Heart right ventricle (tissue), 16 donors: ENCODE data around the gene NPTX1. TPM values are rescaled to one million over a fixed set of nuclear protein-coding genes. Genes with fewer than 3 reads are reported as not detected.

ENCODE experiments used
- ATAC-seq, 8 donors: fragments of 200-7000 bp; cut with Tn5 transposase; one replicate each; pipeline ENCODE4 v1.9.1; 2020; ENCODE audit warnings: mild to moderate bottlenecking in 8 of 8, moderate library complexity in 8 of 8, moderate number of reproducible peaks in 1 of 8
- DNase-seq, 2 donors: peaks; one replicate each; pipeline ENCODE4 v3.0.0-alpha.2; 2020
- H3K27ac ChIP-seq, 10 donors: fragments of 200-600 bp; sonication (generic) in 2 of 10; one replicate each; pipeline versions ENCODE4 v1.5.0 to v1.8.0; 2020 to 2022; ENCODE audit warnings: mild to moderate bottlenecking in 3 of 10
- H3K27me3 ChIP-seq, 7 donors: fragments of 200-600 bp; one replicate each; pipeline ENCODE4 v1.8.0; 2021 to 2022; ENCODE audit warnings: mild to moderate bottlenecking in 2 of 7
- H3K36me3 ChIP-seq, 9 donors: fragments of 200-600 bp; sonication (generic) in 1 of 9; one replicate each; pipeline versions ENCODE4 v1.5.0 to v1.8.0; 2020 to 2022; ENCODE audit warnings: mild to moderate bottlenecking in 2 of 9
- H3K4me1 ChIP-seq, 9 donors: fragments of 200-600 bp; sonication (generic) in 1 of 9; one replicate each; pipeline versions ENCODE4 v1.5.0 to v1.8.0; 2020 to 2022; ENCODE audit warnings: mild to moderate bottlenecking in 4 of 9
- H3K4me3 ChIP-seq, 10 donors: fragments of 200-600 bp; sonication (generic) in 2 of 10; one replicate each; pipeline versions ENCODE4 v1.5.0 to v1.8.0; 2020 to 2022; ENCODE audit warnings: mild to moderate bottlenecking in 7 of 10, moderate library complexity in 2 of 10
- H3K9me3 ChIP-seq, 11 donors: fragments of 200-600 bp in 10 of 11; sonication (generic) in 2 of 11; one replicate each; pipeline versions ENCODE4 v1.5.0 to v1.8.0; 2013 to 2022; ENCODE audit warnings: mild to moderate bottlenecking in 2 of 11, control low read depth in 1 of 11, moderate library complexity in 1 of 11
- WGBS, 2 donors: extraction: QIAGEN DNeasy Blood & Tissue Kit; methylation state at CpG; one replicate each; pipeline ENCODE4 v1.1.7; 2013; ENCODE audit warnings: inconsistent platforms in 1 of 2; 5-methylcytosine and 5-hydroxymethylcytosine counted together
- intact Hi-C, 10 donors: fragments of 100-400 bp; cut with DNase I; formaldehyde crosslinking; loops; one replicate each; pipeline versions ENCODE4 v1.11.1 to v1.14.2; 2022
- polyA plus RNA-seq, 2 donors: library from polyadenylated mRNA; stranded (reverse); fragments of 200-250 nt; gene quantifications; one replicate each; pipeline ENCODE4 v1.2.3, GENCODE V29; 2013
- total RNA-seq, 10 donors: library from RNA; stranded (reverse); fragmentation: NEBNext Ultra II Directional in 3 of 10; extraction: Animal tissue kit (Norgen Biotek cat#: 25700) in 3 of 10; gene quantifications; one replicate each; pipeline versions ENCODE4 v1.2.1 to v1.2.4, GENCODE V29; 2021 to 2023
- TF ChIP-seq, protein P1 (sequence below), 9 donors: fragments of 200-600 bp; sonication (generic) in 2 of 9; IDR thresholded peaks; one replicate each; pipeline versions ENCODE4 v1.5.0 to v1.8.0; 2021 to 2022; ENCODE audit warnings: antibody characterized with exemption in 9 of 9, mild to moderate bottlenecking in 5 of 9, moderate library complexity in 1 of 9
- donor health status: Arrhythmogenic right ventricular cardiomyopathy.
- donor health status: ischemic (EF 13 %, LVEDD 7.1; RV severe dilation, severe dysfunction).
- donor health status: healthy with polysubstance abuse.
- donor health status: DM: no; HTN: yes; CAD: no.
- donor health status: DM: no; HTN: no; CAD: no.
- donor health status: ischemic (EF 25% LVEDD 6.9; RV normal size, moderate dysfunction).
- donor health status: ischemic (EF 25% LVEDD 5.7; RV mildly dilated, moderate dysfunction).
- donor health status: healthy.
- donor health status: DM: yes; HTN: yes; CAD: no.
- donor health status: Ischemic cardiomyopathy.
- donor health status: ischemic (EF 35%, LVEDD 5.7; RV mildly dilated, moderate dysfunction).
- donor health status: nonischemic (EF 11% LVEDD 7.7; RV severe dilation, severe dysfunction).
- donor health status: DM: yes; HTN: yes; CAD: no.
- donor health status: PGD.
- donor health status: ischemic (EF 29% LVEDD 5.4; RV normal size, mild dysfunction).
- donor health status: nonischemic (EF 23%, LVEDD 6.1; RV moderate dilation, normal function).

Gene NPTX1
- total and polyA plus RNA-seq, 12 donors = 0.03 TPM; not detected in 11

- H3K4me1 ChIP-seq = peaks cover 9 to 39% (median 23%) of the 10 kb centered on the region in 9 donors
- H3K9me3 ChIP-seq = no peaks in the 10 kb centered on the region
- intact Hi-C loops = loop anchor here in 2 of 10 donors (10.0 kb wide), 1 partner anchor 86 kb away; the partner anchor contains the start of gene RPTOR (in 2 of the 2)
- TF ChIP-seq, protein P1, sequence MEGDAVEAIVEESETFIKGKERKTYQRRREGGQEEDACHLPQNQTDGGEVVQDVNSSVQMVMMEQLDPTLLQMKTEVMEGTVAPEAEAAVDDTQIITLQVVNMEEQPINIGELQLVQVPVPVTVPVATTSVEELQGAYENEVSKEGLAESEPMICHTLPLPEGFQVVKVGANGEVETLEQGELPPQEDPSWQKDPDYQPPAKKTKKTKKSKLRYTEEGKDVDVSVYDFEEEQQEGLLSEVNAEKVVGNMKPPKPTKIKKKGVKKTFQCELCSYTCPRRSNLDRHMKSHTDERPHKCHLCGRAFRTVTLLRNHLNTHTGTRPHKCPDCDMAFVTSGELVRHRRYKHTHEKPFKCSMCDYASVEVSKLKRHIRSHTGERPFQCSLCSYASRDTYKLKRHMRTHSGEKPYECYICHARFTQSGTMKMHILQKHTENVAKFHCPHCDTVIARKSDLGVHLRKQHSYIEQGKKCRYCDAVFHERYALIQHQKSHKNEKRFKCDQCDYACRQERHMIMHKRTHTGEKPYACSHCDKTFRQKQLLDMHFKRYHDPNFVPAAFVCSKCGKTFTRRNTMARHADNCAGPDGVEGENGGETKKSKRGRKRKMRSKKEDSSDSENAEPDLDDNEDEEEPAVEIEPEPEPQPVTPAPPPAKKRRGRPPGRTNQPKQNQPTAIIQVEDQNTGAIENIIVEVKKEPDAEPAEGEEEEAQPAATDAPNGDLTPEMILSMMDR (IDR thresholded peaks at IDR 0.05) = no peak
- DNase-seq (no peak), ATAC-seq (no peak)
- peaks cover 0 to 9% (median 4%) of the 10 kb centered on the region in 7 donors for H3K27me3 ChIP-seq
- H3K36me3 ChIP-seq = no peaks in the 10 kb centered on the region
- no peak overlapping the region for H3K4me3 ChIP-seq
- no peak overlapping the region for H3K27ac ChIP-seq
- 77 to 82% methylated on average over 11 of the region's 11 CpGs for WGBS, 2 donors
These were observed 17.2 kb downstream of the NPTX1 start for GRCh38 chr17:80459234-80459633.

- intact Hi-C loops = loop anchor here in 2 of 10 donors (10.0 kb wide), 1 partner anchor 87 kb away; the partner anchor contains the start of gene RPTOR (in 2 of the 2)
- peaks cover 12 to 49% (median 29%) of the 10 kb centered on the region in 9 donors for H3K4me1 ChIP-seq
- 91 to 95% methylated on average over 8 of the region's 8 CpGs for WGBS, 2 donors
- TF ChIP-seq, protein P1 (IDR thresholded peaks at IDR 0.05) = no peak
- DNase-seq (no peak), ATAC-seq (no peak)
- no peak overlapping the region for H3K27ac ChIP-seq
- H3K36me3 ChIP-seq = no peaks in the 10 kb centered on the region
- H3K4me3 ChIP-seq = no peak overlapping the region
- peaks cover 0 to 4% (median 0%) of the 10 kb centered on the region in 7 donors for H3K27me3 ChIP-seq
- H3K9me3 ChIP-seq = no peaks in the 10 kb centered on the region
These were observed 18.4 kb downstream of the NPTX1 start for GRCh38 chr17:80458016-80458415.

DNA sequence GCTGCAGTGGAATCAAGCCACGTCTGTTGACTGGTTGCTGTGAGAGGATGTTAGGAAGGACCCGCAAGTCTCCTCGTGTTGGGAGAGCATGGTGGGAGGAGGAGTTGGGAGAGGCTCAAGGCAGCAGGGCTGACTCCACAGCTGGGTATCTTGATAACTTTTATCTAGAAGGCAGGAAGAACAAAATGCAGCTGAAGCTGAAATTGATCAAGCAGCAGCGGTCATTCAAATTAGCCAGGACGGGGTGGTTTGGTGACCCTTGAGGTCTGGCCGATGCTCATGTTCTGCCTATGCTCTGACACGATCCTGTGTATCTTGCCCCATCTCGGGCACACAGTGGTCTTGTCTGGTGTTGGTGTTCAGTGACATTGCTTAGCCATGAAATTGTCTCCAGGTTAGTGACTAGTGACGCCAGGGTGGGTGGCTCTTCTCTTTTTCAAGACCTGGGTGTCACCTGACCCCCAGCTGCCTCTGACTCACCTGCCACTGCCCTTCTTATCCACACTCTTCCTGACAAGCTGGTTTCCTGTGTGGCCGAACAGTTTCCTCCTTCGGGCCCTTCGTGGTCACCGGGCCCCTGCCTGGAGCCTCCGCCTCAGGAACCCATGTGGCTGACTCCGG, 19.1 kb downstream of the NPTX1 start:
- peaks cover 0 to 4% (median 0%) of the 10 kb centered on the region in 7 donors for H3K27me3 ChIP-seq
- H3K4me3 ChIP-seq = peak overlapping the region in 4 of 10 donors; percentile 2 to 23 (median 8)
- WGBS, 2 donors = 58 to 64% methylated on average over 15 of the region's 15 CpGs

More for the DNA sequence above, 19.1 kb downstream of the NPTX1 start:
- Histone ChIP-seq H3K36me3 (no peaks in the 10 kb centered on the region), H3K9me3 (no peaks in the 10 kb centered on the region), H3K4me1 (peaks cover 12 to 49% (median 30%) of the 10 kb centered on the region in 9 donors), H3K27ac (peak overlapping the region in 4 of 10 donors; percentile 29 to 99 (median 98))
- intact Hi-C loops = loop anchor here in 2 of 10 donors (10.0 kb wide), 1 partner anchor 87 kb away; the partner anchor contains the start of gene RPTOR (in 2 of the 2)
- no peak for ATAC-seq
- TF ChIP-seq, protein P1 (IDR thresholded peaks at IDR 0.05) = no peak
- no peak for DNase-seq
